Nephron (organoid): ENCODE measurements around the gene HECW1.
"Not testable (repeated sequence)": the region's sequence is repeated elsewhere in the genome, so short reads cannot be mapped to it uniquely, and the experiment has no call there.

Experiments
- H3K27ac Mint-ChIP-seq, 3 experiments: 2 replicates each; pipeline ENCODE4 v1.8.0; 2020; ENCODE audit warnings: mixed read lengths in 3 of 3, mild to moderate bottlenecking in 2 of 3, moderate library complexity in 1 of 3
- H3K27me3 Mint-ChIP-seq: 2 replicates; pipeline ENCODE4 v1.8.0; 2021; ENCODE audit warnings: low read depth, mild to moderate bottlenecking, moderate library complexity, mixed read lengths
- H3K36me3 Mint-ChIP-seq: 2 replicates; pipeline ENCODE4 v1.8.0; 2020; ENCODE audit warnings: low read depth, mixed read lengths
- H3K4me1 Mint-ChIP-seq: 2 replicates; pipeline ENCODE4 v1.8.0; 2020; ENCODE audit warnings: mixed read lengths
- H3K4me3 Mint-ChIP-seq, 3 experiments: 2 replicates each; pipeline ENCODE4 v1.8.0; 2020; ENCODE audit warnings: mild to moderate bottlenecking in 3 of 3, mixed read lengths in 3 of 3, moderate library complexity in 2 of 3
- H3K9me3 Mint-ChIP-seq: 2 replicates; pipeline ENCODE4 v1.8.0; 2020; ENCODE audit warnings: mixed read lengths
- CTCF ChIP-seq, 3 experiments: fragments of 200-600 bp; sonication (generic); IDR thresholded peaks; one replicate each; pipeline ENCODE4 v1.5.0; 2021; ENCODE audit warnings: antibody characterized with exemption in 3 of 3; ENCODE audit not compliant: unreplicated experiment in 3 of 3

The HECW1 gene

GRCh38 chr7:43484678-43485395 lies 372.4 kb downstream of the HECW1 start:
- Mint-ChIP-seq H3K27ac (peak overlapping the region; percentile 71 to 89 (median 72)), H3K4me3 (no peak overlapping the region)
- TF ChIP-seq CTCF (IDR thresholded peaks at IDR 0.05; ENCODE audit: unreplicated experiment in 3 of 3) = no peak

GRCh38 chr7:43485580-43485979 lies 373.1 kb downstream of the HECW1 start:
- Mint-ChIP-seq H3K4me1 (peaks cover 61% of the 10 kb centered on the region), H3K36me3 (no peaks in the 10 kb centered on the region), H3K27ac (peak overlapping the region; percentile 71 to 89 (median 72)), H3K9me3 (no peaks in the 10 kb centered on the region), H3K4me3 (no peak overlapping the region), H3K27me3 (no peaks in the 10 kb centered on the region)
- TF ChIP-seq CTCF (IDR thresholded peaks at IDR 0.05; ENCODE audit: unreplicated experiment in 3 of 3) = no peak

More at GRCh38 chr7:43484678-43485395, 372.4 kb downstream of the HECW1 start:
- no peaks in the 10 kb centered on the region for H3K27me3 Mint-ChIP-seq
- H3K9me3 Mint-ChIP-seq = peaks cover 1% of the 10 kb centered on the region
- peaks cover 57% of the 10 kb centered on the region for H3K4me1 Mint-ChIP-seq
- H3K36me3 Mint-ChIP-seq = peaks cover 4% of the 10 kb centered on the region

GRCh38 chr7:43486008-43486407 lies 373.6 kb downstream of the HECW1 start:
- H3K36me3 Mint-ChIP-seq, H3K4me3 Mint-ChIP-seq, H3K9me3 Mint-ChIP-seq, H3K27me3 Mint-ChIP-seq, H3K27ac Mint-ChIP-seq: not testable (repeated sequence)
- peaks cover 57% of the 10 kb centered on the region for H3K4me1 Mint-ChIP-seq

- Mint-ChIP-seq H3K27ac (peak overlapping the region; percentile 92 to 95 (median 93)), H3K9me3 (no peaks in the 10 kb centered on the region), H3K4me1 (peaks cover 57% of the 10 kb centered on the region), H3K27me3 (no peaks in the 10 kb centered on the region), H3K4me3 (peak overlapping the region in 1 of 3 experiments; percentile 11), H3K36me3 (no peaks in the 10 kb centered on the region)
- TF ChIP-seq CTCF (IDR thresholded peaks at IDR 0.05; ENCODE audit: unreplicated experiment in 3 of 3) = no peak
Measured at GRCh38 chr7:43486634-43487033, 374.2 kb downstream of the HECW1 start.

GRCh38 chr7:43487731-43488073 lies 375.3 kb downstream of the HECW1 start:
- H3K4me3 Mint-ChIP-seq = no peak overlapping the region
- TF ChIP-seq CTCF (IDR thresholded peaks at IDR 0.05; ENCODE audit: unreplicated experiment in 3 of 3) = no peak
- peaks cover 6% of the 10 kb centered on the region for H3K27me3 Mint-ChIP-seq
- H3K27ac Mint-ChIP-seq = peak overlapping the region; percentile 92 to 95 (median 93)
- peaks cover 48% of the 10 kb centered on the region for H3K4me1 Mint-ChIP-seq
- H3K36me3 Mint-ChIP-seq = no peaks in the 10 kb centered on the region
- no peaks in the 10 kb centered on the region for H3K9me3 Mint-ChIP-seq

GRCh38 chr7:43489257-43489656 lies 376.8 kb downstream of the HECW1 start:
- H3K36me3 Mint-ChIP-seq = no peaks in the 10 kb centered on the region
- peaks cover 6% of the 10 kb centered on the region for H3K27me3 Mint-ChIP-seq
- peaks cover 35% of the 10 kb centered on the region for H3K4me1 Mint-ChIP-seq
- no peak overlapping the region for H3K4me3 Mint-ChIP-seq
- peak overlapping the region in 1 of 3 experiments; percentile 67 for H3K27ac Mint-ChIP-seq
- no peaks in the 10 kb centered on the region for H3K9me3 Mint-ChIP-seq
- no peak for TF ChIP-seq CTCF (IDR thresholded peaks at IDR 0.05; ENCODE audit: unreplicated experiment in 3 of 3)
